ENCODE data around the gene HES6. TPM values are rescaled to one million over a fixed set of nuclear protein-coding genes. Genes with fewer than 3 reads are reported as not detected.

Gene HES6
- polyA plus RNA-seq, 4 donors = 4.5 to 9.0 (median 4.7) TPM

- no peak for DNase-seq (ENCODE audit: low read depth in 4 of 4, low spot score in 3 of 4)
These were observed 16.3 kb upstream of the HES6 start for GRCh38 chr2:238256111-238256510.

- DNase-seq (ENCODE audit: low read depth in 4 of 4, low spot score in 3 of 4) = no peak
These were observed 15.8 kb upstream of the HES6 start for GRCh38 chr2:238255636-238256035.

GRCh38 chr2:238255151-238255551 lies 15.3 kb upstream of the HES6 start:
- DNase-seq (ENCODE audit: low read depth in 4 of 4, low spot score in 3 of 4) = no peak

GRCh38 chr2:238254095-238254723 lies 14.4 kb upstream of the HES6 start:
- no peak for DNase-seq (ENCODE audit: low read depth in 4 of 4, low spot score in 3 of 4)

GRCh38 chr2:238252766-238253630 lies 13.2 kb upstream of the HES6 start:
- DNase-seq (ENCODE audit: low read depth in 4 of 4, low spot score in 3 of 4) = no peak

- no peak for DNase-seq (ENCODE audit: low read depth in 4 of 4, low spot score in 3 of 4)
These were observed 12.1 kb upstream of the HES6 start for GRCh38 chr2:238251986-238252385.

GRCh38 chr2:238251331-238251730 lies 11.5 kb upstream of the HES6 start:
- DNase-seq (ENCODE audit: low read depth in 4 of 4, low spot score in 3 of 4) = no peak

- DNase-seq (ENCODE audit: low read depth in 4 of 4, low spot score in 3 of 4) = no peak
These were observed 11.1 kb upstream of the HES6 start for GRCh38 chr2:238250896-238251295.

GRCh38 chr2:238247841-238248453 lies 8.1 kb upstream of the HES6 start:
- DNase-seq (ENCODE audit: low read depth in 4 of 4, low spot score in 3 of 4) = no peak

GRCh38 chr2:238247002-238247822 lies 7.4 kb upstream of the HES6 start:
- no peak for DNase-seq (ENCODE audit: low read depth in 4 of 4, low spot score in 3 of 4)

GRCh38 chr2:238244151-238244550 lies 4.3 kb upstream of the HES6 start:
- no peak for DNase-seq (ENCODE audit: low read depth in 4 of 4, low spot score in 3 of 4)

GRCh38 chr2:238243496-238244076 lies 3.7 kb upstream of the HES6 start:
- no peak for DNase-seq (ENCODE audit: low read depth in 4 of 4, low spot score in 3 of 4)

- no peak for DNase-seq (ENCODE audit: low read depth in 4 of 4, low spot score in 3 of 4)
These were observed 3.1 kb upstream of the HES6 start for GRCh38 chr2:238242731-238243495.

GRCh38 chr2:238241970-238242369 lies 2.1 kb upstream of the HES6 start:
- no peak for DNase-seq (ENCODE audit: low read depth in 4 of 4, low spot score in 3 of 4)

GRCh38 chr2:238240757-238241711 lies 1.2 kb upstream of the HES6 start:
- DNase-seq (ENCODE audit: low read depth in 4 of 4, low spot score in 3 of 4) = no peak

GRCh38 chr2:238239543-238239862 lies 335 bp downstream of the HES6 start:
- no peak for DNase-seq (ENCODE audit: low read depth in 4 of 4, low spot score in 3 of 4)

- DNase-seq (ENCODE audit: low read depth in 4 of 4, low spot score in 3 of 4) = no peak
These were observed 884 bp downstream of the HES6 start for GRCh38 chr2:238238766-238239542.

- no peak for DNase-seq (ENCODE audit: low read depth in 4 of 4, low spot score in 3 of 4)
These were observed 1.5 kb downstream of the HES6 start for GRCh38 chr2:238238311-238238765.

All from left renal pelvis (tissue), 4 donors.